ENCODE data around the gene CSRP3.
"Not testable (repeated sequence)": the region's sequence is repeated elsewhere in the genome, so short reads cannot be mapped to it uniquely, and the experiment has no call there.

Gene CSRP3

GRCh38 chr11:19161651-19162050 lies 40.1 kb downstream of the CSRP3 start:
- Histone ChIP-seq H3K27me3 (ENCODE audit: low read depth) (no peaks in the 10 kb centered on the region), H3K4me3 (no peak overlapping the region), H3K36me3 (replicated peaks) (peaks cover 18% of the 10 kb centered on the region), H3K4me1 (no peaks in the 10 kb centered on the region), H3K9me3 (no peaks in the 10 kb centered on the region)
- DNase-seq (ENCODE audit: low spot score in 2 of 2): no peak
- in situ Hi-C loops (cut with MboI; ENCODE audit: low sequenced_read_pairs): no loop called here

GRCh38 chr11:19160847-19161246 lies 40.9 kb downstream of the CSRP3 start:
- in situ Hi-C loops (cut with MboI; ENCODE audit: low sequenced_read_pairs): no loop called here
- H3K27me3 ChIP-seq (ENCODE audit: low read depth): no peaks in the 10 kb centered on the region
- no peak for DNase-seq (ENCODE audit: low spot score in 2 of 2)
- no peaks in the 10 kb centered on the region for H3K9me3 ChIP-seq
- no peaks in the 10 kb centered on the region for H3K4me1 ChIP-seq
- H3K4me3 ChIP-seq: no peak overlapping the region
- peaks cover 13% of the 10 kb centered on the region for H3K36me3 ChIP-seq (replicated peaks)

- H3K36me3 ChIP-seq (replicated peaks): no peaks in the 10 kb centered on the region; the same call in none of the 2 replicates
- 0 out of 2 replicates have a peak, but pooled peaks cover 1% of the 10 kb centered on the region for H3K4me1 ChIP-seq
- no peaks in the 10 kb centered on the region for H3K27me3 ChIP-seq (ENCODE audit: low read depth)
- in situ Hi-C loops (cut with MboI; ENCODE audit: low sequenced_read_pairs): no loop called here
- DNase-seq (ENCODE audit: low spot score in 2 of 2): no peak
- no peaks in the 10 kb centered on the region for H3K9me3 ChIP-seq
- no peak overlapping the region for H3K4me3 ChIP-seq
Observed at GRCh38 chr11:19156892-19157291, 44.9 kb downstream of the CSRP3 start.

- Histone ChIP-seq H3K27me3 (ENCODE audit: low read depth) (no peaks in the 10 kb centered on the region), H3K36me3 (replicated peaks) (peaks cover 18% of the 10 kb centered on the region), H3K9me3 (no peaks in the 10 kb centered on the region), H3K4me3 (no peak overlapping the region), H3K4me1 (no peaks in the 10 kb centered on the region; the same call in 1 of the 2 replicates)
- in situ Hi-C loops (cut with MboI; ENCODE audit: low sequenced_read_pairs): no loop called here
- no peak for DNase-seq (ENCODE audit: low spot score in 2 of 2)
Observed at GRCh38 chr11:19145319-19145718, 56.5 kb downstream of the CSRP3 start.

- H3K27me3 ChIP-seq (ENCODE audit: low read depth); H3K4me3 ChIP-seq; H3K36me3 ChIP-seq (replicated peaks); in situ Hi-C loops (cut with MboI; ENCODE audit: low sequenced_read_pairs); H3K9me3 ChIP-seq; H3K4me1 ChIP-seq; DNase-seq (ENCODE audit: low spot score in 2 of 2): not testable (repeated sequence)
Observed at GRCh38 chr11:19136884-19137283, 64.9 kb downstream of the CSRP3 start.

- in situ Hi-C loops (cut with MboI; ENCODE audit: low sequenced_read_pairs): no loop called here
- Histone ChIP-seq H3K4me1 (no peaks in the 10 kb centered on the region), H3K27me3 (ENCODE audit: low read depth) (no peaks in the 10 kb centered on the region), H3K4me3 (no peak overlapping the region), H3K36me3 (replicated peaks) (no peaks in the 10 kb centered on the region), H3K9me3 (peaks cover 3% of the 10 kb centered on the region; the same call in 1 of the 2 replicates)
- DNase-seq (ENCODE audit: low spot score in 2 of 2): no peak
Observed at GRCh38 chr11:19134004-19134403, 67.8 kb downstream of the CSRP3 start.

Data from HAP-1 (cell line).